ENCODE results near the gene TMPRSS6.

The TMPRSS6 gene

GRCh38 chr22:37109242-37109917, at the start of gene TMPRSS6:
TSS of gene TMPRSS6 (minus strand) at chr22:37109713. CDS start at chr22:37103417, 6,296 bp downstream.
- DNase-seq, result peak; percentile 96

DNA sequence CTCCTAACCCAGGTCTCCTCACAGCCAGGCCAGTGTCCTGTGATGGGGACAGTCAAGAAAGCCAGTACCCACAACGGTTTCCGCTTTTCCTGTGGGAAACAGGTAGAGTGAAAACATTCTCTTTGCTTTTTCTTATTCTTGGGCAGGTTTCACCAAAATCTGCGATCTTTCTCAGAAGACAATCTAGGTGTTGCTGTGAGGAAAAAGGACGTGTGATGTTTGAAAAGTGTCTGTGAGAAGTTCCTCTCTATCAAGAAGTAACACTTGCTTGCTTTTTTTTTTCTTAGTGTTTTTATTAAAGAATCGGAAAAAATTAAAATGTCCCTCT, 49.4 kb upstream of the TMPRSS6 start:
- DNase-seq, result no peak

GRCh38 chr22:37157516-37158285, 48.2 kb upstream of the TMPRSS6 start:
- DNase-seq, result no peak

DNA sequence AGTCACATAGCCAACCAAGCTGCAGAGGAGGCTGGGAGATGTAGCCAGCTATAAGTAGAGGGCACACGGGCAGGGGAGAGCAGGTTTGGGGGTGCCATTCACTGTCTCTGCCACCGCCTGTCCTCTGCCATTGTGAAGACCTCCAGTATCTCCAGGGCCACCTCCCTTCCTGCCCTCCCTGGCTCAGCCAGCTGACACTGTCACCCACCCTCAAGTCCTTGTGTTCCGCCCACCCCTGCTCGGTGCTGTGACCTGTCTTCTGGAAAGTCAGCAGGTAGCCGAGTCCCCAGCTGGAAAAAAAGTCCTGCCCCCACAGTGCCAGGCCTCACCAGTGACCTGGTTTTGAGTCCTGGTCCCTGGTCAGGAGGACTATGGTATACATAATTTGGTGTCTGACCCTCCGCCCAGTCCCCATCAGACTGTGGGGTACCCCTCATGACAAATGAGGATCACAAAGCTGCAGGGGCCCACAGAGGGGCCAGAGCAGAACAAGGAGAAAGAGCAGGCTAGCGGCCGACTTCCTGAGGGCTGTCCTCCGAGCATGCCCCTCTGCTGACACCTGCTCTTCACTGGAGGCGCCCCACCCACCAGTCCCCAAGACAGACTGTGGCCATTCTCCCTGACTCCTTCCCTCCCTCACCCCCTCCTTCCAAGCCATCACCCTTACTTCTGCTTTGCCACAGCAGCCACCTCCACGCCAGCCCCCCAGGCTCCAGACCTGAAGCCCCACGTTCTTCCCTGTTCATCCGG, 47.3 kb upstream of the TMPRSS6 start:
- DNase-seq, result no peak

DNA sequence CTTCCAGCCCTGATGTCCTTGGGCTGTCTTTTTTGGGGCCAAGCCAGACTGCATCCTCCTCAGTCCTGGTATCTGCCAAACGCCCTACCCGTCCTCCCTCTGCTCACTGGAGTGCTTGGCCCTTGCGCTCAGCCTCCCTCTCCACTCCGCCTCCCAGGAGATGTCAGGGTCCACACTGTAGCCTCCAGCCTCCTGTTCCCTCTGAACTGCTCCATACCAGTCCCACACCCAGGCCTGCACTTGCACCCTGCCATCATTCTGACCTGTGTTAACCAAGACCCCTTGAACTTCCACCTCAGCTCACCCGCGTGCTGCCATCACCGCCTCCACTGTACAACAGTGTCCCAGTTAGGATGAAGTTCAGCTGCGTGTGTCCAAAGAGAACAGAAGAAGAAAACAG, 46.5 kb upstream of the TMPRSS6 start:
- DNase-seq, result no peak

GRCh38 chr22:37154925-37155712, 45.6 kb upstream of the TMPRSS6 start:
- DNase-seq, result no peak

DNA sequence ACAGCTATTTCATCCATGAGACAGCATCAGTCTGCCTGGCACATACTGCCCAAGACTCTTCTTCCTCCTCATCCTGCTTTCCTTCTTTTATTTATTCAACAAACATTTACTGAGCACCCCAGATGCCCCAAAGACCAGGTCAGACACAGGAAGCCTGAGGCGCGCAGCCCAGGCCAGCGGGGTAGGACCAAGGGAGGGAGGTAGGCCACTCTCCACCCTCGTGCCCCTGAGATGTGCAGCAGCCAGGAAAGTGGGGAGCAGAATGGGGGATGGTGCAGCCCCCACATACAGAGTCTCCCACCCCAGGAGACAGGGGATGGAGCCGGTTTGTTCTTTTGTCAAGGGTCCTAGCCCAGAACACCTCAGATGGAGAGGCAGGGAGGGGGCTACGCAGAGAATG, 44.4 kb upstream of the TMPRSS6 start:
- DNase-seq, result no peak

DNA sequence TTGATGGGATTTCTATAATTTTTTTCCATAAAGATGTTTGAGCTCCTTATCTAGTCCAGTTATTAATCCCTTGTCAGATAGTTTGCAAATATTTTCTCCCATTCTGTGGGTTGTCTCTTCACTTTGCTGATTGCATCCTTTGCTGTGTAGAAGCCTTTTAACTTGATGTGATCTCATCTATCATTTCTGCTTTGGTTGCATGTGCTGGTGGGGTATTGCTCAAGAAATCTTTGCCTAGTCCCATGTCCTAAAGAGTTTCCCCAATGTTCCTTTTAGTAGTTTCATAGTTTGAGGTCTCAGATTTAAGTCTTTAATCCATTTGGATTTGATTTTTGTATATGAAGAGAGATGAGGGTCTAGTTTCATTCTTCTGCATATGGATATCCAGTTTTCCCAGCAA, 41.9 kb upstream of the TMPRSS6 start:
- DNase-seq, result no peak

GRCh38 chr22:37150701-37151100, 41.2 kb upstream of the TMPRSS6 start:
- no peak for DNase-seq

- DNase-seq, result no peak
Measured at GRCh38 chr22:37148742-37149665, 39.5 kb upstream of the TMPRSS6 start.

- no peak for DNase-seq
Measured at GRCh38 chr22:37148031-37148651, 38.6 kb upstream of the TMPRSS6 start.

DNA sequence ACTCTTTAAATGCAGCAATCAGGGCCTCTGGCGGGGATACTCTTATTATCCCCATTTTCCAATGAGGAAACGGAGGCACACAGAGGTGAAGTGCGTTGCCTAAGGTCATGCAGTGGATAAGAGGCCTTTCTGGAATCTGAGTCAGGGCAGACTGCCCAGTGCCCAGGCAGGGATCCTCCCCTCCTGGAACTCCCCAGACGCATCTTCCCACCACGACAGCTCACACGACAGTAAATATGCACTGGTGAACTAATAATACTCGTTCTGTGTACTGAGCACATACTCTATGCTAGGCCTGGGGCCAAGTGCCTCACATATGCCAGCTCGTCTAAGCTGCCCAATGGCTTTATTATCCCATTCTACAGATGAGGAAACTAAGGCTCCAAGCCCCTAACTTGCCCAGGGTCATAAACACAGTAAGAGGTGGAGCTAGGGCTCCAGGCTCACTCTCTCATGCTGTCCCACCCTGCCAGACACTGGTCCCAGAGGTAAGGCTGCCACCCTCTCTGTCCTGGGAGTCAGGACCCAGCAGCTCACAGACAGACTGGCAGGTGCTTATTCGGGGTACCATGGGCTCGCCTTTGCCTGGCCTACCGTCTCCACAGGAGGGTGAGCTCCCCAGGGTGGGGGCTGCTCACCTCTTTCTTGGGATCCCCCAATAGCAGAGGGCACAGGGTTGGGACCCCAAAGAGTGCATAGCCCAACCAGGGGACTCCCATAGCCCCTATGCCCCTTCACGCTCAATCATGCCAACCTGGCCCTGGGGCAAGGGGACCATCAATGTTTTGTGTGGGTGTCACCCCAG, 37.9 kb upstream of the TMPRSS6 start:
- no peak for DNase-seq

DNA sequence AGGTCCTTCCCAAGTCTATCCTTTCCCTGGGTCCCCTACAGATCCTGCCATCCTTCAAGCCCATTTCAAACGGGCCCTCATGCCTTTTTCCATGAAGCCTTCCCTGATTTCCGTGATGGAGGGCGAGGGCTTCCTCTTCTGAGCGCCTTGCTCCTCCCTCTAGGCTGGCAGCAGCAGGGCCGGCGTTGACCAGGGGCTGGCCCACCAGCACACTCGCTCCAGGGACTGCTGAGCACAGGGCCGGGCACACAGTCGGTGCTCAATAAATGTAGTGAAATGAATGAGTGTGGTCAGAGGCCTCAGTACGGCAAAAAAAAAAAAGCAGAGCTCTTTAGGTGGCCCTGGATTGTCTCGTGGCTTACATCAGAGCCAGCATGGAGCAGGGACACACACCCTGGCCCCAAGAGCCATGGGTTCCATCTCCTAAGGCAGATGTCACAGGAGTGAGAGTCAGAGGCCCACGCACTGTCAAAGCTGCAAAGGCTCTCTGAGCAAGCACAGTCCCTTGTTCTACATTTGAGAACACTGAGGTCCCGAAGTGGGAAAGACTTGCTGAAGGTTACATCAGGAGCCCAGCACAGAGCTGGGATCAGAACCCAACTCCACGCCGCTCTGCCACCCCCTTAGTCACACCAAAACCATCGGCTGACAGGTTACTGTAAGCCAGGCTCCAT, 37.1 kb upstream of the TMPRSS6 start:
- DNase-seq, result no peak

GRCh38 chr22:37146051-37146385, 36.5 kb upstream of the TMPRSS6 start:
- DNase-seq, result no peak

GRCh38 chr22:37145180-37146050, 35.9 kb upstream of the TMPRSS6 start:
- DNase-seq, result no peak

DNA sequence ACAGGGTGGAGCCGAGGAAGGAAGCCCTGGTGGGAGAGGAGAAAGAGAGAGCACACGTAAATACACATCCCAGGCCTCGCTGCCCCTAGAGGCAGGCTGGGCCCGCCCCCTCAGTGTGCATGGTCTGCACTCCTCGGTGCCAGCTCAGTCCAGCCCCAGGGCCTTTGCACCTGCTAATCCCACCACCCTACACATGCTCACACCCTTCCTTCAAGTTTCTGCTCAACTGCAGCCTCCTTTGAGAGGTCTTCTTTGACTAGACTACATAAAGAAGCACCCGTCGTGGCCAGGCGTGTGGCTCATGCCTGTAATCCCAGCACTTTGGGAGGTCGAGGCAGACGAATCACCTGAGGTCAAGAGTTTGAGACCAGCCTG, 34.7 kb upstream of the TMPRSS6 start:
- DNase-seq, result no peak

DNA sequence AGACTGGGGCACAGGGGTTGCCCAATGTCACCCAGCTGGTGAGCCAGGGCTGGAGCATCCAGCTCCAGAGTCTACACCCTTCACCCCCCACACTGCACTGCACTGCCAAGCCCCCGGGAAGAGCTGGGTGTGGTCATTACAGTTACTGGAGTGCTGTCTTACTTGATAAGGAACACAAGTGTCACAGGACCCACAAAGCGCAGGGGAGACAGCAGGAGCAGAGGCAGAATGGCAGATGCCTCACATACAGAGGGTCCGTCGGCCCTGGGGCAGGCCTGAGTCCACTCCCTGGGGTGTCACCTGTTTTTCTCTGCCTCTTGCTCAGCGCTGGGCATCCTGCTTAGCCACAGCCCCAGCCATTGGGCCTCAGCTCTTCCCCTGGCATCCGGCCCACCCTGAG, 32.5 kb upstream of the TMPRSS6 start:
- DNase-seq, result no peak

GRCh38 chr22:37141476-37141875, 32.0 kb upstream of the TMPRSS6 start:
- no peak for DNase-seq

- no peak for DNase-seq
Measured at GRCh38 chr22:37140686-37141323, 31.3 kb upstream of the TMPRSS6 start.
